Mucosa of descending colon (tissue), 3 donors: ENCODE results near the gene ALG8. TPM values are rescaled to one million over a fixed set of nuclear protein-coding genes. Genes with fewer than 3 reads are reported as not detected.
"Not testable (repeated sequence)": the region's sequence is repeated elsewhere in the genome, so short reads cannot be mapped to it uniquely, and the experiment has no call there.

Source experiments
- ATAC-seq: fragments of 200-7000 bp; cut with Tn5 transposase; one replicate; pipeline ENCODE4 v1.9.1; 2020; ENCODE audit warnings: mild to moderate bottlenecking, moderate library complexity
- DNase-seq, 3 donors: peaks; one replicate each; pipeline ENCODE4 v3.0.0-alpha.2; 2020
- H3K36me3 ChIP-seq: fragments of 200-600 bp; one replicate; pipeline ENCODE4 v1.8.0; 2021; ENCODE audit warnings: low read depth, mild to moderate bottlenecking
- H3K4me1 ChIP-seq: fragments of 200-600 bp; one replicate; pipeline ENCODE4 v1.8.0; 2021; ENCODE audit warnings: low read depth, mild to moderate bottlenecking
- H3K4me3 ChIP-seq: fragments of 200-600 bp; one replicate; pipeline ENCODE4 v1.8.0; 2021; ENCODE audit warnings: mild to moderate bottlenecking
- H3K9me3 ChIP-seq: fragments of 200-600 bp; one replicate; pipeline ENCODE4 v1.8.0; 2021; ENCODE audit warnings: mild to moderate bottlenecking
- intact Hi-C, 2 donors: fragments of 100-400 bp; cut with DNase I in 1 of 2; cut with micrococcal nuclease in 1 of 2; formaldehyde crosslinking; loops; one replicate each; pipeline versions ENCODE4 v1.11.0 to v1.11.1; 2022; cut with DNase I, micrococcal nuclease
- total RNA-seq, 3 donors: library from RNA; stranded (reverse); fragmentation: NEBNext Ultra II Directional in 2 of 3; extraction: Animal tissue kit (Norgen Biotek cat#: 25700) in 2 of 3; gene quantifications; one replicate each; pipeline versions ENCODE4 v1.2.1 to v1.2.4, GENCODE V29; 2021 to 2023
- TF ChIP-seq, protein P1 (sequence below): fragments of 200-600 bp; IDR thresholded peaks from one replicate; pipeline ENCODE4 v1.8.0; 2022; ENCODE audit warnings: antibody characterized with exemption, mild to moderate bottlenecking
- donor health status: DM: no; HTN: no; CAD: no; lungs with moderate emphysema.
- donor health status: DM: no; HTN: no; CAD: no.
- donor health status: DM: no; HTN: yes; CAD: no.

ALG8 gene
- total RNA-seq, 3 donors from 2014 or later, result 24.3 to 32.7 (median 28.3) TPM

GRCh38 chr11:78080818-78081495, 58.5 kb downstream of the ALG8 start:
- Histone ChIP-seq H3K9me3 (no peaks in the 10 kb centered on the region), H3K4me1 (peaks cover 22% of the 10 kb centered on the region), H3K4me3 (no peak overlapping the region), H3K36me3 (no peaks in the 10 kb centered on the region)
- TF ChIP-seq, protein P1, sequence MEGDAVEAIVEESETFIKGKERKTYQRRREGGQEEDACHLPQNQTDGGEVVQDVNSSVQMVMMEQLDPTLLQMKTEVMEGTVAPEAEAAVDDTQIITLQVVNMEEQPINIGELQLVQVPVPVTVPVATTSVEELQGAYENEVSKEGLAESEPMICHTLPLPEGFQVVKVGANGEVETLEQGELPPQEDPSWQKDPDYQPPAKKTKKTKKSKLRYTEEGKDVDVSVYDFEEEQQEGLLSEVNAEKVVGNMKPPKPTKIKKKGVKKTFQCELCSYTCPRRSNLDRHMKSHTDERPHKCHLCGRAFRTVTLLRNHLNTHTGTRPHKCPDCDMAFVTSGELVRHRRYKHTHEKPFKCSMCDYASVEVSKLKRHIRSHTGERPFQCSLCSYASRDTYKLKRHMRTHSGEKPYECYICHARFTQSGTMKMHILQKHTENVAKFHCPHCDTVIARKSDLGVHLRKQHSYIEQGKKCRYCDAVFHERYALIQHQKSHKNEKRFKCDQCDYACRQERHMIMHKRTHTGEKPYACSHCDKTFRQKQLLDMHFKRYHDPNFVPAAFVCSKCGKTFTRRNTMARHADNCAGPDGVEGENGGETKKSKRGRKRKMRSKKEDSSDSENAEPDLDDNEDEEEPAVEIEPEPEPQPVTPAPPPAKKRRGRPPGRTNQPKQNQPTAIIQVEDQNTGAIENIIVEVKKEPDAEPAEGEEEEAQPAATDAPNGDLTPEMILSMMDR, result no peak
- ATAC-seq (no peak), DNase-seq (no peak)
- intact Hi-C loops, result no loop called here

- TF ChIP-seq, protein P1, result no peak
- Histone ChIP-seq H3K4me3 (peak overlapping the region; percentile 85), H3K9me3 (no peaks in the 10 kb centered on the region), H3K36me3 (no peaks in the 10 kb centered on the region), H3K4me1 (peaks cover 22% of the 10 kb centered on the region)
- intact Hi-C loops, result no loop called here
- ATAC-seq, result no peak
- no peak for DNase-seq
These were observed 59.2 kb downstream of the ALG8 start for GRCh38 chr11:78080084-78080817.

DNA sequence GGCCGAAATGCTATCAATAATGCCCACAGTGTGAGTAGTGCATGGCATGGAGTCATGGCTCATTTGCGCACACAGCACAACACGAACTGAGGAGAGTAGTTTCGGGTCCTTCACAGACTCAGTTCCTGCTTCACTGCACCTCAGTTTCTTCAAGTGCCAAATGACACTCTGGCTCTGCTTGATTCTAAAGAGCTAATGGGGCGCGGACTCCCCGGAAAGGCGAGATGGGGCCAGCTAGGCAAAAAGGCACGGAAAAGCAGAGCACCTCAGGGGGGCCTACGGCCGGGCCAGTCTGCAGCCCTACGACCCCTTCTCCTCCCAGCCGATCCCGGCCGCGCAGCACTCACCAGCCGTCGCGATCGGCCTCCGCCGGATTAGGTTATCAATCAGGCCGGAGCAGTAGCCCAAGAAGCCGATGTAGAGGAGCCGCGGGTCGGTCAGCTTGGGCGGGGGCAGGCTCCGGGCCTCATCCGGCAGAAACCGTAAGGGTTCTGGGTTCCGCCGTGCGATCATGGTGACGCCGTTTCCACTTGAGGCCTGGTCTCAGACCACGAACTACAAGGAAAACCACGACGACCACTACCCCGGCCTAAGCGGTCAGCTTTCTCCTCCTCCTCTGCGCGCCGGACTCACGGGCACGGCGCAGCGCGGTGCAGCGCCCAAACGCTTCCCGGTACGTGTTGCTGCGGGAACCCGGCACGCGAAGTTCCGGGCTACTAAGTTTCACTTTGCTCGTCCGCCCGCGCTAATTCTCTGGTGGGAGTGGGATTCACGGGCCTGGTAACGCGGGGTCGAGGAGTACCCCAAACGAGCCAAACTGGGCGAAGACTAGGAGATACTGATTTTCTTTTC, 60.0 kb downstream of the ALG8 start, which contains the start of gene NDUFC2:
TSS of gene NDUFC2 (minus strand) at position 631 of the 852 bp plus-strand sequence. CDS start at position 513, 118 bp downstream.
- peaks cover 22% of the 10 kb centered on the region for H3K4me1 ChIP-seq
- TF ChIP-seq, protein P1, result no peak
- H3K9me3 ChIP-seq, result no peaks in the 10 kb centered on the region
- ATAC-seq, result peak; percentile 99
- peak within 1 kb of the TSS; percentile 85 for H3K4me3 ChIP-seq
- no peaks in the 10 kb centered on the region for H3K36me3 ChIP-seq
- intact Hi-C loops, result no loop called here
- DNase-seq, result peak; percentile 83 to 86 (median 85)

- TF ChIP-seq, protein P1, result no peak
- no peaks in the 10 kb centered on the region for H3K9me3 ChIP-seq
- no peak for ATAC-seq
- DNase-seq, result no peak
- peaks cover 22% of the 10 kb centered on the region for H3K4me1 ChIP-seq
- H3K36me3 ChIP-seq, result no peaks in the 10 kb centered on the region
- intact Hi-C loops, result no loop called here
- peak overlapping the region; percentile 85 for H3K4me3 ChIP-seq
These were observed 60.9 kb downstream of the ALG8 start for GRCh38 chr11:78078218-78079167.

DNA sequence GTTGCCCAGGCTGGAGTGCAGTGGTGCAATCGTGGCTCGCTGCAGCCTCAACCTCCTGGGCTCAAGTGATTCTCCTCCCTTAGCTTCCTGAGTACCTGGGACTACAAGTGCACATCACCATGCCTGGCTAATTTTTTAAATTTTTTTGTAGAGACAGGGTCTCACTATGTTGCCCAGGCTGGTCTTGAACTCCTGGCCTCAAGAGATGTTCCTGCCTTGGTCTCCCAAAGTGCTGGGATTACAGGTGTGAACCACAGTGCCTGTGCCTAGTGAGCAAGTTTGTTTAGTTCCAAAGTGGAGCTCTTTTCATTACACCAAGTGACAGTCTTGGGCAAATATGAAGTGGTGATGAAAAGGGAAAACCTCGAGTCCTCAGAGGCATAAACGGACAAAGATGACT, 61.8 kb downstream of the ALG8 start:
- DNase-seq, H3K36me3 ChIP-seq, H3K4me3 ChIP-seq, H3K9me3 ChIP-seq, intact Hi-C loops, ATAC-seq: not testable (repeated sequence)
- peaks cover 22% of the 10 kb centered on the region for H3K4me1 ChIP-seq
